GM12878 (cell line): ENCODE results near the gene SHC2. TPM values are rescaled to one million over a fixed set of nuclear protein-coding genes. Genes with fewer than 3 reads are reported as not detected.

Experiments used
- ATAC-seq: fragments of 200-7000 bp; cut with Tn5 transposase; 3 replicates; pipeline ENCODE4 v1.9.1; 2020; ENCODE audit warnings: mild to moderate bottlenecking, moderate library complexity
- BruUV-seq: library from RNA; stranded (reverse); fragments of 400-500 nt; replicated peaks from 2 replicates; lab custom pipeline; 2021; lab: Mats Ljungman, UMichigan
- CTCF ChIA-PET: fragments of 300-600 bp; sonication (Branson Sonifier 250); formaldehyde crosslinking; extraction: SDS; loops from one replicate; lab custom pipeline; 2021; ENCODE audit warnings: inconsistent platforms; lab: Yijun Ruan, JAX
- POLR2A ChIA-PET: fragments of 350-600 bp; formaldehyde crosslinking; extraction: SDS; loops from one replicate; lab custom pipeline; 2021; ENCODE audit warnings: inconsistent platforms; lab: Charles Lee
- RAD21 ChIA-PET: fragments of 300-600 bp; sonication (Branson Sonifier 250); formaldehyde crosslinking; loops from one replicate; lab custom pipeline; 2023; ENCODE audit warnings: antibody characterized with exemption; ENCODE audit not compliant: unreplicated experiment; lab: Charles Lee
- SMC1A ChIA-PET: fragments of 300-600 bp; sonication (Branson Sonifier 250); formaldehyde crosslinking; loops from one replicate; lab custom pipeline; 2023; ENCODE audit not compliant: unreplicated experiment, uncharacterized antibody; lab: Charles Lee
- DNase-seq: peaks from one replicate; pipeline ENCODE4 v3.0.0-alpha.2; 2011; ENCODE audit warnings: low read depth, low spot score
- FAIRE-seq: peaks from 3 replicates; lab custom pipeline; 2011; peaks lifted over from hg19 to GRCh38; lab: Jason Lieb, UNC
- H2AFZ ChIP-seq: 2 replicates; pipeline ENCODE4 v1.6.0; 2011; ENCODE audit warnings: low read depth, low read length, control low read depth; ENCODE audit not compliant: control insufficient read depth
- H3K27ac ChIP-seq: 2 replicates; pipeline ENCODE4 v1.5.1; 2011; ENCODE audit warnings: control low read depth; ENCODE audit not compliant: control insufficient read depth, insufficient read depth
- H3K27me3 ChIP-seq, 2 experiments: replicated peaks in 1 of 2; 2 replicates each; pipeline versions ENCODE4 v1.6.0 to v1.6.1; 2011; ENCODE audit warnings: low read length in 1 of 2; ENCODE audit not compliant: control insufficient read depth in 2 of 2, insufficient read depth in 2 of 2
- H3K36me3 ChIP-seq, 2 experiments: 2 replicates each; pipeline ENCODE4 v1.5.1; 2011; ENCODE audit warnings: low read length in 1 of 2; ENCODE audit not compliant: control insufficient read depth in 2 of 2, insufficient read depth in 2 of 2
- H3K4me1 ChIP-seq: 2 replicates; pipeline ENCODE4 v1.6.1; 2011; ENCODE audit warnings: mild to moderate bottlenecking, low read length, moderate library complexity, mixed read lengths; ENCODE audit not compliant: control insufficient read depth, insufficient read depth
- H3K4me2 ChIP-seq: 2 replicates; pipeline ENCODE4 v1.6.0; 2011; ENCODE audit warnings: control low read depth; ENCODE audit not compliant: control insufficient read depth, insufficient read depth
- H3K4me3 ChIP-seq: fragments of 200-600 bp; sonication (generic); 2 replicates; pipeline ENCODE4 v1.5.1; 2016
- H3K79me2 ChIP-seq: 2 replicates; pipeline ENCODE4 v1.6.0; 2011; ENCODE audit warnings: low read length; ENCODE audit not compliant: control insufficient read depth, insufficient read depth
- H3K9ac ChIP-seq: 2 replicates; pipeline ENCODE4 v1.8.0; 2011; ENCODE audit warnings: low read length, control low read depth, mixed read lengths; ENCODE audit not compliant: control insufficient read depth, insufficient read depth
- H3K9me3 ChIP-seq: replicated peaks from 3 replicates; pipeline ENCODE4 v1.5.1; 2011; ENCODE audit warnings: mild to moderate bottlenecking, low read length; ENCODE audit not compliant: control insufficient read depth, insufficient read depth
- H4K20me1 ChIP-seq: 2 replicates; pipeline ENCODE4 v1.6.0; 2011; ENCODE audit not compliant: control insufficient read depth, insufficient read depth
- BCLAF1 ChIP-seq: fragments of 450-650 bp; IDR thresholded peaks from 2 replicates; pipeline ENCODE4 v1.6.1; 2017; ENCODE audit warnings: antibody characterized with exemption, mild to moderate bottlenecking, moderate library complexity
- BMI1 ChIP-seq: fragments of 450-650 bp; IDR thresholded peaks from 2 replicates; pipeline ENCODE4 v1.6.1; 2016; ENCODE audit warnings: mild to moderate bottlenecking, moderate library complexity, borderline replicate concordance
- CREM ChIP-seq: IDR thresholded peaks from 2 replicates; pipeline ENCODE4 v1.6.1; 2014; ENCODE audit warnings: antibody characterized with exemption, low read depth
- ESRRA ChIP-seq: IDR thresholded peaks from 2 replicates; pipeline ENCODE4 v1.6.1; 2012; ENCODE audit warnings: mild to moderate bottlenecking, low read length, improper control_type of control experiment
- IKZF1 ChIP-seq: fragments of 450-650 bp; conservative IDR thresholded peaks from 2 replicates; pipeline ENCODE4 v1.6.1; 2017; ENCODE audit warnings: antibody characterized with exemption, mild to moderate bottlenecking
- NFXL1 ChIP-seq: fragments of 450-650 bp; IDR thresholded peaks from 2 replicates; pipeline ENCODE4 v1.6.1; 2017; ENCODE audit warnings: antibody characterized with exemption, mild to moderate bottlenecking, borderline replicate concordance
- NR2C1 ChIP-seq: fragments of 450-650 bp; IDR thresholded peaks from 2 replicates; pipeline ENCODE4 v1.6.1; 2017; ENCODE audit warnings: antibody characterized with exemption, mild to moderate bottlenecking, moderate library complexity
- POLR2AphosphoS2 ChIP-seq: IDR thresholded peaks from 2 replicates; pipeline ENCODE4 v1.6.1; 2011; ENCODE audit warnings: low read depth, mild to moderate bottlenecking, low read length, improper control_type of control experiment, moderate library complexity
- RB1 ChIP-seq: fragments of 450-650 bp; formaldehyde crosslinking; IDR thresholded peaks from 2 replicates; pipeline ENCODE4 v1.6.1; 2017; ENCODE audit warnings: mild to moderate bottlenecking, borderline replicate concordance
- RBBP5 ChIP-seq: fragments of 200-600 bp; sonication (generic); conservative IDR thresholded peaks from 2 replicates; pipeline ENCODE4 v1.6.1; 2016
- RELA ChIP-seq: fragments of 450-650 bp; IDR thresholded peaks from 2 replicates; pipeline ENCODE4 v1.8.0; 2014; ENCODE audit warnings: borderline replicate concordance; ENCODE audit not compliant: partially characterized antibody
- TBL1XR1 ChIP-seq: IDR thresholded peaks from 2 replicates; pipeline ENCODE4 v1.6.1; 2012; ENCODE audit warnings: low read depth, low read length, improper control_type of control experiment
- TCF12 ChIP-seq: IDR thresholded peaks from 2 replicates; pipeline ENCODE4 v1.6.1; 2011; ENCODE audit warnings: low read depth, mild to moderate bottlenecking, low read length
- TCF3 ChIP-seq: IDR thresholded peaks from 2 replicates; pipeline ENCODE4 v1.6.1; 2012; ENCODE audit warnings: low read depth, mild to moderate bottlenecking, low read length, borderline replicate concordance; ENCODE audit not compliant: insufficient read depth
- YY1 ChIP-seq: IDR thresholded peaks from 2 replicates; pipeline ENCODE4 v1.6.1; 2011; ENCODE audit warnings: low read depth, mild to moderate bottlenecking, low read length
- ZNF217 ChIP-seq: fragments of 450-650 bp; IDR thresholded peaks from 2 replicates; pipeline ENCODE4 v1.6.1; 2017; ENCODE audit warnings: antibody characterized with exemption, mild to moderate bottlenecking
- ZNF592 ChIP-seq: fragments of 450-650 bp; IDR thresholded peaks from 2 replicates; pipeline ENCODE4 v1.6.1; 2017; ENCODE audit warnings: mild to moderate bottlenecking, moderate library complexity
- WGBS: methylation state at CpG from one replicate; pipeline ENCODE4 v1.1.6; 2016; ENCODE audit warnings: low lambda C conversion rate; ENCODE audit not compliant: insufficient replicate concordance, insufficient coverage; ENCODE audit errors: missing lambda C conversion rate; 5-methylcytosine and 5-hydroxymethylcytosine counted together
- in situ Hi-C: fragments of 300-500 bp; cut with MboI; formaldehyde crosslinking; loops from 9 replicates; pipeline ENCODE4 v1.14.3; 2018; ENCODE audit warnings: mixed read lengths
- intact Hi-C: fragments of 100-400 bp; cut with micrococcal nuclease; formaldehyde crosslinking; loops from one replicate; pipeline ENCODE4 v1.14.2; 2022; ENCODE audit not compliant: unreplicated experiment
- polyA plus RNA-seq, 11 experiments: library from polyadenylated mRNA; depleted of rRNA in 4 of 11; unstranded in 6 of 11; stranded (reverse) in 5 of 11; fragments of >200 nt; fragmentation: Nextera tagmentation in 4 of 11; fragmentation: Illumina TruSeq in 1 of 11; extraction: Ambion mirVana in 4 of 11; extraction: Trizol in 1 of 11; gene quantifications; 1 replicate in 1 of 11; 2 replicates in 10 of 11; pipeline versions ENCODE4 v1.2.1 to v1.2.3, GENCODE V29; 2011 to 2016; ENCODE audit warnings: inconsistent platforms in 2 of 11, missing spikeins in 2 of 11, low read depth in 1 of 11
- total RNA-seq, 4 experiments: library from RNA; depleted of rRNA in 3 of 4; stranded (reverse); fragments of >200 nt in 3 of 4; fragmentation: Illumina TruSeq in 1 of 4; extraction: Trizol in 1 of 4; gene quantifications; 2 replicates each; pipeline versions ENCODE4 v1.2.1 to v1.2.3, GENCODE V29; 2013 to 2021

The SHC2 gene
- total and polyA plus RNA-seq, 10 of the 15 experiments (the other 5 are each of a cell fraction or from before 2014, with no cell fraction given) = 0.08 TPM; not detected in 9

GRCh38 chr19:463483-464207 lies 2.8 kb upstream of the SHC2 start:
- Histone ChIP-seq H2AFZ (no peak overlapping the region), H3K36me3 (no peaks in the 10 kb centered on the region), H3K27ac (no peak overlapping the region), H4K20me1 (no peaks in the 10 kb centered on the region), H3K9ac (no peak overlapping the region), H3K79me2 (no peaks in the 10 kb centered on the region), H3K4me3 (no peak overlapping the region), H3K4me1 (no peaks in the 10 kb centered on the region), H3K27me3 (no peaks in the 10 kb centered on the region), H3K9me3 (no peaks in the 10 kb centered on the region), H3K4me2 (no peak overlapping the region)
- ATAC-seq (no peak), FAIRE-seq (no peak), DNase-seq (no peak)
- RAD21 ChIA-PET = no interaction called here
- TF ChIP-seq TCF12 = no peak
- TF ChIP-seq NFXL1 = no peak
- TF ChIP-seq ZNF217 = no peak
- no peak for TF ChIP-seq NR2C1
- TF ChIP-seq BCLAF1 = no peak
- TF ChIP-seq ESRRA = no peak
- no peak for TF ChIP-seq CREM
- TF ChIP-seq IKZF1 = no peak
- TF ChIP-seq RBBP5 = no peak
- TF ChIP-seq BMI1 = no peak
- no peak for TF ChIP-seq POLR2AphosphoS2
- no peak for TF ChIP-seq TBL1XR1
- no peak for TF ChIP-seq RB1
- no peak for TF ChIP-seq ZNF592
- no peak for TF ChIP-seq YY1
- no peak for TF ChIP-seq RELA
- TF ChIP-seq TCF3 = no peak
- intact Hi-C loops (no loop called here), in situ Hi-C loops (no loop called here)
- CTCF ChIA-PET = no interaction called here
- POLR2A ChIA-PET = no interaction called here
- whole genome bisulfite sequencing = 69% methylated on average over 21 of the region's 35 CpGs
- BruUV-seq = no TSS peak
- SMC1A ChIA-PET = no interaction called here
